ENCODE measurements around the gene ZNF438.

The ZNF438 gene

DNA sequence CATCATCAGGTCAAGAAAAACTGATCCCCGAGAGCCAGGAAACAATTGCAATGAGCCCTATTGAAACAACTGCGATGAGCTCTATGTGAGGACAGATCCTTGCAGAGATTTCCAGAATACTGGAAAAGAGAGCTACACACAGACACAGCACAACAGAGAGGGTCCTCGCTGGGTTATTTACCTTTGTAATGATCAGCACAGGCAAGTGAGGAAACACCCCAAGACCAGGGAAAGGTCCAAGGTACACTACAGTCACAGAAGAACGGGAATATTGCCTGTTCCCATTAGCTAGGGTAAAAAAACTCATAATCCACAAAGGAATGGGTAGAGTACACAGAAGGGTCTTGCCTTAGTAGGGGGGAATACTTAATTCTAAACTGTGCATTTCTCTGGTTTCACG is 152.7 kb downstream of the ZNF438 start:
- no peak for DNase-seq (ENCODE audit: low read depth)

DNA sequence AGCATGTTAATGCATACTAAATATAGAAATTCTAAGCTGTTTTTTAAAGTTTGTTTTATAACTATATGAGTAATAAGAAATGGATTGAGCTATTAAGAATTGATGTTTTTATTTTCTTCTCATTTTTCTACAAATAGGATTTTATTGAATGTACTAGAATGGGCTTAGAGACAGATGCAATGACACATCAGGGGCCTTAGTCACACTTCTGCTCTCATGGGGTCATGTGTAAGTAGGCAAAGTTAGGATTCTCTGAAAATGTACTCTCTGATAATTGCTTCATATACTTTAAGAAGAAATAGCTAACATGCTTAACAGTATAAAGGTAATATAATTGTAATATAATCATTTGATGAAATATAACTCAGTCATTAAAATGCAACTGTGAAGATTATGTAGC is 154.6 kb downstream of the ZNF438 start:
- no peak for DNase-seq (ENCODE audit: low read depth)

DNA sequence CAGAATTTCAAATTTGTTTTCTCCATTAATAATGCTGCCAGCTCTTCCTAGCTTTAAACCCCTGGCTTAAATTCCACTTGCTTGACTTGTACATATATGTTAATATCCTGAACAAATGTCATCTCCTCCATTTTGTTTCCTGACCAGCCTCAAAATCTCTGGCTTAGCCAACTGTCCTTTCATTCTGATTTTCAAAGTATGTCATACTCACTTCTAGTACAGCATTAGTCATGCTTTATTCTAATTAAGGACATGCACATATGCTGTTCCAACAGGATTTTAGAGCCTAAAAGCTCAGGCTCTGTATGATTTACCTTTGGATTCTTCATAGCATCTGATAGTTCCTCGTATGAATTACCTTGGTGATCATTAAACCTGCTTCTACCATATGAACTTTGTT is 158.3 kb downstream of the ZNF438 start:
- no peak for DNase-seq (ENCODE audit: low read depth)

DNA sequence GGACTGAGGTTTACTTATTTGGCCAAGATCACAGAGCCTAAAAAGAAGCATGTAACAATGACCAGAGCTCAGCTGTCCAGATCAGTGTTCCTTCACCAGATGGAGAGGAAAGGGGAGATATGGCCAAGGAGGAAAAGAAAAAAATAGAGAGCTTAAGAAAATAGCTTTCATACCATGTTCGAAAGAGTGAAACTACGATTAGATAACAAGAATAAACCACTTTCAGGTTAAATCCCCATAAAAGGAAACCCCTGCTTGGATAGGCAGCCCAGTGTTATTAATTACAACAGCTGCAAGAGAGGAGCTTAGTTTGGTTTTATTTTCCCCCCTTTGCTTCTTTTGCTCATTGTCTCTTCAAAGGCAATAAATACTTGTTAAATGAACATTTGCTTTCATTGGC is 160.8 kb downstream of the ZNF438 start:
- DNase-seq (ENCODE audit: low read depth) = no peak

DNA sequence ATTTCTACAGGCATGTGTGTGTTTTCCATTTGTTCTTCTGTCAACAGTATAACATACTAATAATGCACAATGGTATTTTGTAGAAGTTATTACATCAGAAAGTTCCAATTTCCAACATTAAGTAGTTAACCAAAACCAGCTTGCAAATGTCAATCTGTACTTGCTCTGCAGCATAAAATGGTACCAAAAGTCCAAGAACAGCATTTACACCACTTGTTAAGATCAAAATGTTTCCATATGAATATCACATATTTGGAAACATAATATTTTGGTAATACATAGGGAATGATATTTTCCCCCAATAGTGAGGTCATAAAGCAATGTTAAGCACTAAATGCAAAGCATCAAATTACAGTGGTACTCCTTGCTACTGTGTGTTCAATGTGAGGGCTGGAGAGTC is 162.1 kb downstream of the ZNF438 start:
- DNase-seq (ENCODE audit: low read depth) = no peak

DNA sequence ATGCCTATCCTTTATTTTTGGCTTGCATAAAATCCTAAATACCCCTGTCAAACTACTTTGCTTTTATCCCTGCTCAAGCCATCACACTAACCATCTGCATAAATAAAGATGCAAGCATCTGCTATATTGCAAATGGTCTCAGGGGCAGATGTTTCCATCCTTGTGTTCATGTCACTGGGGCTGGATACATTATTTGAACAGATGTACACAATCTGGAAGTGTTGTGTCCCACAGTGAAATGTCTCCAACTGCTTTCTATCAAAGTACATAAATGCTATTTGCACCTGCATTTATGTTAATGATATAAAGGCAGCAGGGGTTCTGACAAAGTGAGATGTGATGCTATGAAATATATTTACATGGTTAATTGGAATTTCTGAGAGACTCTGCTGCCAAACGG is 163.1 kb downstream of the ZNF438 start:
- DNase-seq (ENCODE audit: low read depth) = no peak

DNA sequence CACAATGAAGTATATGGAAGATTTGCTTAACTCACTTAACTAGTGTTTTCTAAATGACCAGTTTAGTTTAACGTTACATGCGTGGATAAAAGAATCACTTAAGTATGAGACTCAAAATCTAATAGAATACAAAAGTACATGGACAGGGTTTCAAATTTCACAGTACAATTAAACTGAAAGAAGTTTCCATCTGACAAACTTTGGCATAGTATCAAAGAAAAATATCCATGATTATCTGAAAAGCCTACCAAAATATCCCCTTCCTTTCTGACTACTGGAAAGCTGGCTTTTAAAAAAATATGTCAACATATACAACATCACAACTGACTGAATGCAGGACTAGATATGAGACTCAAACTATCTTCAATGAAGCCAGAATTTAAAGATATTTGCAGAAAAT is 164.8 kb downstream of the ZNF438 start:
- no peak for DNase-seq (ENCODE audit: low read depth)

DNA sequence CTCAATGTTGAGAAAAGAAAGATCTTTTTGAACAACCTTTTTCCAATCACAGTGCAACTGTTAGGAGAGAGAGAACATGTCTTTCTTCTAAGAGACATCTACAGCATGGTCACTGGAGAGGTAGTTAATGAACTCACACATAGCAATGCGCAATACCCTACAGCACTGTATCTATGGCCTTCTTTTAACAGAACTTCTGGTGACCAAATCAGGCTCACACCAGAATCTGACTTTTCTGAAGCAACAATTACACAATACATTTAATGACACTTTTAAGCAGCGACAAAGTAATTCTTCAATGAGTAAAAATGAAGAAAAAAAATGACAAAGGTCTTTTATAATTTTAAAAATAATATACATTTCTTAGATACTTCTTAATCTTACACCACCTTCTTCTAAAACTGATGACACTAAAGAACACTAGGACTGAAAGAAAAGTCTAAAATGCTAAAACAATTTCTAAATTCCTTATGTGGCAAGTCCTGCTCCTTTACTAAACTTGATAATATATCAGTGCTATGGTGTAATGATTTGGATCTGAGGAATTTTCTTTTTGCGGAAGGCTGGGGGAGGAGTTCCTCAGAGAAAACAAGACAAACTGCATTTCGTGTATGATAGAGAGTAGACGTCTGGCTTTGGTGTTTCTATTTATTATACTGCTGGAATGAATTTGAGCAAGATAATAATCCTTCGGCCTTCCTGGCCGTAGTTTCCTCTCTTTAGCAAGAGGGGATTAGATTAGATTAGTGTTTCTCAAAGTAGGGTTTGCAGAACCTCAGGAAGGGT is 166.3 kb downstream of the ZNF438 start:
- DNase-seq (ENCODE audit: low read depth) = no peak

DNA sequence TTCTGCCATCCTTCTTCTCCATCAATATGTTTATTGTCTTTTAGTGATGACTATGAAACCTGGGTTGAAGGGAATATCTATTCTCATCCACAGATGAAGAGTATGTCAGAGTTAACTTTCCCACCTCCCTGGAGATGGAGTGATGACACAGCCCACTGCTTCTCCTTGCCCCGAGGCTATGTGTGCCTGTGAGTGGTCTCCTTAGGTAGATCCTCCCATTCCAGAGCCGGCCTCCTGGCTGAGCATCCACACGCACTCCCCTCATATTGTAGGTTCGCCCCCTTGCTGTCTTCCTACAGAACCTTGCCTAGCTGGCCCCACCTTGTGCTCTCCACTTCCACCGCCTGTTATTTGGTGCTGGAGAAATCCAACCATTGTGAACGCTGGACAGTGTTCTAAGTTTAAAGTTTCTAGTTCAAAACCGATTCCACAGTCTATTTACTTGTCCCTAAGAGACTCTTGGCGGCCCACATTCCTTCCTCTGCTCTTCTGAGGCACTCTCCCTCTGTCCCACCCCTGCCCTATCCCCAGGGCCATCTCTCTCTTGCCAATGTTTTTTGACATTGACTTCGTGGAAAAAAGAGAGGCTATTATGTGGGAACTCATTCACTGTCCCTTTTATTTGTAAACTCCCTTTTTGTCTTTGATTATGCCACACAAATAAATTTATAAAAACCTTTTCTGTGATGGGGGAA is 168.0 kb downstream of the ZNF438 start:
- DNase-seq (ENCODE audit: low read depth) = no peak

DNA sequence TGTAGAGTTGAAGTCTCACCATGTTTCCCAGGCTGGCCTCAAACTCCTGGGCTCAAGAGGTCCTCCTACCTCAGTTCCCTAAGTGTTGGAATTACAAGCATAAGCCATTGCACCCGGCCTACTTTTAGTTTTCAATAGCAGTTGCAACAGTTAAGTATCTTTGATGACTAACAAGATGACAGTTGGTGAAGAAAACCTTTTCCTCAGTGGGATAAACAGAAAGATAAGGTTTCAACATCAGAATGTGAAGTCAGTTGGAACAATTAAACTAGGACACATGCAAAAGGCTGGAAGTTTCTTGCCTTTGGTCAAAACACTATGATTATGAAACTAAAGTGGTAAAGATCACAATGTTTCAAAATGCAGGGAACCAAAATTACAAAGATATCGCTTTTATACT is 169.2 kb downstream of the ZNF438 start:
- no peak for DNase-seq (ENCODE audit: low read depth)

DNA sequence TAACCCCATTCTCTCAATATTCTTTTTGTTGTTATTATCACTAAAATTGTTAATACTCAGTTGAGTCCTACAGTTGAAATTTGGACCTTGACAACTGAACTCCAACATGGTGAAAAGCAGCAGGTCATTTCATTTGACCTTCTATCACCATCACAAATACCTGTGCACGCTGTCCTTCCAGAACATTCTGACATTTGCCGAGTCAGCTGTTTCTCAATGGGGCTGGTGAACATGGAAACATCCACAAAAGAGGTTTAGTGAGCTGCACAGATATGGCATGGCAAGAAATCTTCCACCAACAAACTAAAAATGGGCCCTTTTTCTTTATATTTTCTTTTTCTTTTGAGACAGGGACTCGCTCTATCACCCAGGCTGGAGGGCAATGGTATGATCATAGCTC is 169.7 kb downstream of the ZNF438 start:
- no peak for DNase-seq (ENCODE audit: low read depth)

DNA sequence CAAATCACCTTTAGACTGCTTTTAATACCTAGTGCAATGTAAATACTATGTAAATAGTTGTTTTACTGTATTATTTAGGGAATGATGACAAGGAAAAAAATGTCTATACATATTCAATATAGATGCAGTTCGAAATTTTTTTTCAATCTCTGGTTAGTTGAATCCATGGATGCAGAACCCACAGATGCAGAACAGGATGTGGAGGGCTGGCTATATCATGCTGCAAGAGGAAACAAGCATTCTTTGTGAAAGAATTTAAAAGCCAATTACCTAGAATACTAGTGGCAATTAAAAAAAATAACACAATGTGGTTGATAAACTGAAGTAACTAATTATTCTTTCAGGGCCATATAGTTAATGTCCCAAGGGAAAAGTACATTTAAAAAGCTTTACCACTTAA is 170.4 kb downstream of the ZNF438 start:
- no peak for DNase-seq (ENCODE audit: low read depth)

DNA sequence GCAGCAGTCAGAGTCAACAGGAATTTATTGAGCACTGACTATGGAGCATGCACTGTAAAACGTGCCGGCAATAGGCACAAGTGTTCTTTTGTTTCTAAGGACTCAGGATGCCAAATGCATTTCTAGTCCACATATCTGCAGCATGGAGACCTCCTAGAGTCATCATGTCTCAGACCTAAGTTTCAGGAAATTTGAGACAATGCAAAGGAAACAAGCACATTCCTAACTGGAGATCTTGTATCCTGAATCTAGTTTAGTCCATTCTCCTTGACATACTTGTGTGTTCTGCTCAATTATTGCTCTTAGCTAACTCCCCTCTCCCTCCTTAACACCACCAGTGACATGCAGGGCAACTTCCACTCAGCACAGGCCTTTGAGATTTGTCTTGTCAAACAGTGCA is 173.2 kb downstream of the ZNF438 start:
- no peak for DNase-seq (ENCODE audit: low read depth)

DNA sequence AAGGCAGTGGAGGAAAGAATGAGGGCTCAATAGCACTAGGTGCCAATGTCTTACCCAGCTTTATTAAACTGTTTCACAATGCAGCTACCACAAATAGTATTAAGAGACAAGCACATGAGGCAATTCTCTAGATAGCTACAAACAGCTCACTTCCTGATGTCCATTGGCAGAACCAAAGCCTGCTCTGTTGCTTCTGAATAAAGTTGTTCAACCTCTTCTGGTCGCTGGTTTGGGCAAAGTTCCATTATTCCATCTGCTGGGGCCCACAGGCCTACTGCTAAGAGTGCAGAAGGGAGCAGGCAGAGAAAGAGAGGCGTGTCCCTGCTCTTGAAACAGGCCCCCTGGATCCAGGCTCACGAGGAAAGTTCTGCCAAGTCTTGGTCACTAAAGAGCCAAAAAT is 173.9 kb downstream of the ZNF438 start:
- no peak for DNase-seq (ENCODE audit: low read depth)

DNA sequence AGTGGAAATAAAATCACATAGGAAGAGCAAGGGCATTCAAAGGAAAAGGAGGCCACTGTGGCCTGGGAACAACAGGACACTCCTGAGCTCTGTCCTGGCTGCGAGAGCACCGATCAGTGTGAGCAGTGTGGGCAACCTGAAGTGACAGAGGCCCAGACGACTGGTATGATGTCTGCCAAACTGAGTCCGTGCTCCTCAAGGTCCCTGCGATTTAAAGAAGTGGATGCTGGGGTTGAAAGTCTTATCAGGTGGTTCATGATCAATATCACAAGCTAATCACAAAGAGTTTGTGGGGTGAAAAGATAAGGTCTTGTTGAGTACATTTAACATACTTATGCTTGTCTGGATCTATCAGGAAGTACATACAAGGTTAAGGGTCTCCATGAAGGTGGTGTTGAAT is 176.5 kb downstream of the ZNF438 start:
- no peak for DNase-seq (ENCODE audit: low read depth)

DNA sequence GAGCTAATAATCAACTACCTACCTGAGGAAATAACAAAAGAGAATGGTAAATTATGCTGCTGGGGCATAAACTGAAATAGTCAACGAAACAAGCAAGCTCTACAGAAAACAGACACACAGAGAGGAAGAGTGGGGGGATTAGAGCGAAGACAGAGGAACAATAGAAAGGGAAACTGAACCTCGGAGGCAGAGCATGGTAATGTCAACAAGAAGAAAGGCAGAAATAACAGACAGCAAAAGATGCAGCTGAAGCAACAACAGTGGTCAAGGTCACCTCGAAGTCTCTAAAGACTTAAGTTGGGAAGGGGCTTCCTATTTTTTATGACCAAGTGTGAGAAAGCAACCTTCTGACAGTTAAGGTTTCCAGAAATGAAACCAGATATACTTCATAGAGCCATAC is 177.0 kb downstream of the ZNF438 start:
- DNase-seq (ENCODE audit: low read depth) = no peak

DNA sequence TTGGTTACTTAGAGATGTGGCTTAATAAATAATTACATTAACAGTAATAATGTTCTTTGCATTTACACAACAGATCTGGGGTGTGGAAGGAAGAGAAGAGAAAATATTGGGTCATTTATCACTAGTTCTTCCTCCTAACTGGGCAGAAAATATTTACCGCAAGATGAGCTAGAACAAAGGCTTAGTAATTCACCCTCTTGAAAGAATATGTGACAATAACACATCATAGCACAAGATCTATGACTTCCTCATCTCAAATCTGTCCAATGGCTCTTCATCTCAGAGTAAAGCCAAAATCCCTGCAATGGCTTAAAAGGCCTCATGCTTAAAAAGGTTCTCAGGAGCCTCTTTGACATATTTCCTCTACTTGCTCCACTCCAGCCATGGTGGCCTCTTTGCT is 178.6 kb downstream of the ZNF438 start:
- DNase-seq (ENCODE audit: low read depth) = no peak

DNA sequence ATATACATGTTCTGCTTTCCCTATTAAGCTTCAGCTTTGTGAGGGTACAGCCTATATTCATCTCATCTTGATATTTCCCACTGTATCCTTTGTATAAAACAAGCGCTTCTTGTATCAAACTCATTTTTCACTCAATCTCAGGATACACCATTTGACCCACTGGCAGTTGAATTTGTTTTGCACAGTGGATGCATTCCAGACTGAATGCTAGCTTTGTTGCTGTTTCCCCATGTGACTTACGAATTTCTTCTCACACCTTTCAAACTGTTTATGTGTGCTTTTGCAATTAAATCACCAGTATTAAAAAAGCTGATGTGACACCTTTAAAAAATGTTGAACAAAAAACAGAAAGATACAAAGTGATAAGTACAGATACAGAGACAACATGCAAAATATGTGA is 180.9 kb downstream of the ZNF438 start:
- no peak for DNase-seq (ENCODE audit: low read depth)

DNA sequence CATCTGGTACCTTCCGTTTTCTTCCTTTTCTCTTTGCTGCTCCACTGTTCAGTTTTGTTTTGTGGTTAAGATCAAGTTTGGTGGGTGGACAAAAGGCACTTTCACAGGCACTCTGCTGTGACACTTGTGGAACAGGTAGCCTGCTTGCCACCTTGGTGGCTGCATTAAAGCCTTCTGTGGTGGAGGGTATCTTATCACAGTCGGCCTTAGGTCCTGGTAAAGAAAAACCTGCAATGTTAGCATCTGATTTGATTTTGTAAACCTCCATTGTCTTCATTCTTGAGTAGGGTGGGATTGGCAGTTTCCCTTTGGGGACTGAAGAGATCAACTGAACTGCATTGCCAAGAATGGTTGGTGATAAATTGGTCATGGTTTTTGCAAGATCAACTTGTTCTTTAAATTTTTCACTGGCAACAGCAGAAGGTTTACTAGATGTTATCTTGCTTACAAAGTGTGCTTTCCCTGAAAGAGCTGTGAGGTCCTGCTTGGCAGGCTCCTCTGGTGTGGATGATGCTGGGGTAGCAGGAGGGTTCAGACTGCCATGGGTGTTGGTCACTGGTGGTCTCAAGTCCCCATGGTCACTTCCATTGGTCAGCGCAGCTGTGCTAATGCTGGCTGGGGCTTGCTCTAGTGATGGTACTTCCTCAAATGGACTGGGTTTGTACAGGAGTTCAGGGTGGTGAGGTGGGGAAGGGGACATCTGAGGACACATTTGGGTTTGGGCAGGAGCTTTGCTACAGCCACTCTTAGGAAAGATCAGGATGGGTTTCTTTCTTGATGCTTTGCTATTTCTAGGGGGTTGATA is 182.2 kb downstream of the ZNF438 start:
- no peak for DNase-seq (ENCODE audit: low read depth)

DNA sequence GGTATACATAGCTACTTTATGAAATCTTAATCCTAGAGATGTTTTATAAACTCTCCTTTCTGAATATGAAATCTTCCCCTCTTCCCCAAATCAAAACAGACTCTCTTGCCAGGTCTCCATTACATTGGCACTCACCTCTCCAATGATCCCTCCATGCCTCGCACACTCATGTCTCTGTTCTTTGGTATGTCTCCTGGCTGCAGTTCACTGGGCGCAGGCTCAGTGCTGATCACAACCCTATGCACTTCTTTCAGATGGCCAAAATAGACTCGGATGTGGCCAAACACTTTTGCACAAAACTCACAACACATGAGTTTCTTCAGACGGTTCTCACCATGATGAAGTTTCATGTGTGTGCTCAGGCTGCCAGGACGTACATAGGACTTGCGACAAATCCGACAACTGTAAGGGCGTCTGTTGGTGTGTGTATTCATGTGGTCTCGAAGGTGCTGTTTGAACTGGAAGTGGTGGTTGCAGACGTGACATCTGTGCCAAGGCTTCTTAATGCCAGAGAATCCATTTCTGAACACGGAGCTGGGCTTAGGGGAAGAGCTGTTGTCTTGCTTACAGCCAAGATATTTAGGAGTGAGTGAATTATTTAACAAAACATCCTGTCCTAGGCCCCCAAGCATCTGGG is 183.2 kb downstream of the ZNF438 start:
- no peak for DNase-seq (ENCODE audit: low read depth)

DNA sequence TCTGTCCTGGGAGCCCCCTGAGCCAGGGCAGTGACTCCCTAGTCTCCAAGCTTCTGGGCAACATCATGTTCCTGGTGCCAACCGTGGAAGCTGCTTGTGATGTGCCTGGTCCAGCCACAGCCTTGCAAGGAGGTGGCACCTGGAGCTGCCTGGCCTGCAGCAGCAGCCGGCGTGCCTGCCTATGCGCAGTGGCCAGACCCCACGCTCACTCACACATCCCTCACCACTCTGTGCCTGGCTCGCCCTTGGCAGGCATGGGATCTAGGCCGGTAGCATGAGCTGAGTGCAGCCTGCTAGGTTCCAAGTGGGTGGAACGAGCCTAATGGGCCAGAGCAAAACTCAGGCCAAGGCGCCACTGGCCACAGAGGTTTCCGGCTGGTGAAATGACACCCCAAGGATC is 184.0 kb downstream of the ZNF438 start:
- DNase-seq (ENCODE audit: low read depth) = no peak

DNA sequence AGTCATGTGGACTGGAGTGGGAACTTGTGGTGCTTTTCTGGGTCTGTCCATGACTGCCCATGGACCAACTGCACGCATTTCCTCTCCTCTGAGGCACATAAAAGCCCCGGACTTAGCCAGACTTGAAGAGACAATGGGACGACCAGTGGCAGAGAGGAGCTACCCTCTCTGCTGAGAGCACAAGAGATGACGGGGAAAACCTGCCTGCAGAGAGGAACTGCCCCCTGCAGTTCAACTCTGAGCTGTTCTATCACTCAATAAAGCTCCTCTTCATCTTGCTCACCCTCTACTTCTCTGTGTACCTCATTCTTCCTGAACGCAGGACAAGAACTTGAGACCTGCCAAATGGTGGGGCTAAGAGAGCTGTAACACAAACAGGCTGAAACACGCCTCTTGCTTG is 184.5 kb downstream of the ZNF438 start:
- no peak for DNase-seq (ENCODE audit: low read depth)

DNA sequence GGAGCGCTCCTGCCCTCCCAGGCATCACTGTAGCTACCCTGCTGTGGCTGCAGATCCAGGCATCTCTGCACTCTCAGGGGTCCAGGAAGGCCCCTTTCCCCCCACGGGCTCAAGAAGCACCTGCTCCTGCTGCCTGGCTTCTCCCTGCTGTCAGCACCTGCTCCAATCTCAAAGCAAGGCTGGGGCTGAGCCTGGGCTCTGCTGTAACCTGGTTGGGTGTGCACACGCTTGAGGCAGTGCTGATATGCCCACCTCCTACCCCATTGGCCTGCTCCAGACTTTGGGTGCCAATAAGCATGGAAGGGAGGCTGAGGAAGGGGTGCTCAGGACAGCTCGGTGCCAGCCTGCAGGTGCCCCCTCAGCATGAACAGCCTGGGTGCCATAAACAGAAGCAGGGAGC is 185.0 kb downstream of the ZNF438 start:
- DNase-seq (ENCODE audit: low read depth) = no peak

Measured in stimulated activated CD8-positive, alpha-beta memory T cell treated with anti-CD3 and anti-CD28 coated beads, Interleukin-12 subunit alpha, Interleukin-12 subunit beta, amount 100 ng/mL, for 4 hours (primary cell).